HG02588 (cell line): ENCODE results near the gene KCNT2.
"Not testable (repeated sequence)": the region's sequence is repeated elsewhere in the genome, so short reads cannot be mapped to it uniquely, and the experiment has no call there.

Experiments
- ATAC-seq: cut with Tn5 transposase; IDR thresholded peaks from one replicate; pipeline ENCODE4 v1.9.1; 2021; ENCODE audit warnings: mild to moderate bottlenecking, moderate library complexity; ENCODE audit not compliant: unreplicated experiment

Gene KCNT2

DNA sequence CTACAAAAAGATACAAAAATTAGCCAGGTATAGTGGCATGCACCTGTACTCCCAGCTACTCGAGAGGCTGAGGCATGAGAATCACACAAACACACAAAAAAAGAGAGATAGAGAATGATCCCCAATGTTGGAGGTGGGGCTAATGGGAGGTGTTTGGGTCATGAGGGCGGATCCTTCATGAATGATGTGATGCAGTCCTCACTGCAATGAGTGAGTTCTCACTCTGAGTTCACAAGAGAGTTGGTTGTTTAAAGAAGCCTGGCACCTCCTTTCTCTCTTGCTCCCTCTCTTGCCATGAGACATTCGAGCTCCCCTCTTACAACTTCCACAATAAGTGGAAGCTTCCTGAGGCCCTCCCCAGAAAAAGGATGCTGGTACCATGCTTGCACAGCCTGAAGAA, 17.3 kb downstream of the KCNT2 start:
- no peak for ATAC-seq

DNA sequence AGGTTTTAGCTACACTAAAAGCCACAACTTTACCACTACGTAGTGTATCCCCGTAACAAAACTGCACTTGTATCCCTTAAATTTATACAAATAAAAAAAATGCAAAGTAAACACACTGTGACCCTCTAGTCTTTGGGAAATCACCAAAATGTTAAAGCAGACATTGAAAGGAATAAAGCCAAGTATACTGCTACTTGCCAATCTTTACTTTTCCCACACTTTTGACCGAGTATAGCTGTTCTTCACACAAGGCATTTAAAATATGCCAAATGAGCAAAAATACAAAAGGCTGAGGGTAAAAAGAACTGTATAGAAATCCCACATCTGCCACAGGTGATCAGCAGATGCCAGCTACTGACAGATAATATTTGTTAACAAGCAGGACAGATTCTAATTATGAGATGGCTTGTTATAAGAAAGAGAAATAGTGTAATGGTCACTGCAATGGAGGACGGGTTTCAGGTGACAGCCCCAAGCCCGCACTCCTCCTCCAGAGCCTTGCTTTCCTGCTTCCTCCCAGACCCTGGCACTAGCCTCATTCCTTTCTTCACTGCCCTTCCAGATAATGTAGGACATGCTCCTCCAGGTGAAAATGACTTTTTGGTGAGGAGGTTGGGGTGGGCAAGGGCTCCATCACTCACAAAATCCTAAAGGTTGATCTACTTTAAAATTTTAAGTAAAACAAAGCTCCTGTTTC, 18.1 kb downstream of the KCNT2 start:
- no peak for ATAC-seq

GRCh38 chr1:196584696-196585095, 23.5 kb downstream of the KCNT2 start:
- no peak for ATAC-seq

- ATAC-seq: no peak
These were observed 30.9 kb downstream of the KCNT2 start for GRCh38 chr1:196577386-196577785.

- ATAC-seq: no peak
These were observed 35.0 kb downstream of the KCNT2 start for GRCh38 chr1:196573226-196573625.

DNA sequence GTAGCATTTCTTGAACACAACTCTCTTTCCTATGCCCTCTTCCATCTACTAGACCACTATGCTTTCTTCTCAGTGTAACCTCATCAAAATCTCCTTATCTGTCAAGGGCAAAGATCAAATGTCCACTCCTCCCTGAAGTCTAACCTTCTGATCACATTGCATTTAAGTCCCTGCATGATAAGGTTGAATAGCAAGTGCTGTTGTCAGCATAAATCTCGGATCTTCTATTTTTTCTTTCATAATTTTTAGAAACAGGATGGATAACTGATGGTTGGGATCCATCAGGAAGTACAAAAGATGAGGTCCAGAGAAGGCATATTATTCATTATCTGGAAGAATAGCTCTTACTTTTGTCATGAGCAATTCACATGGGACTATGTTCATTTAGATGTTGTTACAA, 41.0 kb downstream of the KCNT2 start:
- ATAC-seq: no peak

DNA sequence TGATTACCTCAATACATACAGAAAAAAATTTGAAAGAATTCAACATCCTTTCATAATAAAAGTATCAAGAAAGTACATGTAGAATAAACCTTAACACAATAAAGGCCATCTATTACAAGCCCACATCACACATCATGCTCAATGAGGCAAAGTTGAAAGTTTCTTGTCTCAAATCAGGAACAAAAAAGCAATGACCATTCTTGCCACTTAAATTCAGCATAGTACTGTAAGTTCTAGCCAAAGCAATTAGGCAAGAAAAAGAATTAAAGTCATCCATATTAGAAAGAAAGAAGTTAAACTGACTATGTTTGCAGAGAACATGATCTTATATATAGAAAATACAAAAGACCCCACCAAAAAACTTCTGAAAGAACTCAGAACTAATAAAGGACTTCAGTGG, 44.5 kb downstream of the KCNT2 start:
- ATAC-seq: no peak

- ATAC-seq: no peak
These were observed 48.9 kb downstream of the KCNT2 start for GRCh38 chr1:196559314-196559713.

DNA sequence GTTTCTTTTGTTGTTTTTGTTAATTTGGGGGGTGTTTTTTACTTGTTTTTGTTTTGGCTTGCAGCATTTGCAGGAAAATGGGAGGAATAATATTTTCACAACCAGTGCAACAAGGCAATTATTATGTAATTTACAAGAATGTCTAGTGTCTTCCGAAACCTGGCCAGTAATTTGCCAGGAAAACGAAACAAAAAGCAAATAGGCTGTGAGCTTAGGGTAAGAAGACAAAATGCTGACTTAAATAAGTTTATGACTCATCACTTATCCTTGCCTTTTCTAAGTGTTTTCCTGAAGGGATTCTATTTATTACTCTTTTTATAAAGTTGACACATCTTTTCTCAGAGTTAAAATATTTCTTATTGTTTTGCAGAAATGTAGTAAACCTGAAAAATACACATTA, 49.8 kb downstream of the KCNT2 start:
- ATAC-seq: no peak

DNA sequence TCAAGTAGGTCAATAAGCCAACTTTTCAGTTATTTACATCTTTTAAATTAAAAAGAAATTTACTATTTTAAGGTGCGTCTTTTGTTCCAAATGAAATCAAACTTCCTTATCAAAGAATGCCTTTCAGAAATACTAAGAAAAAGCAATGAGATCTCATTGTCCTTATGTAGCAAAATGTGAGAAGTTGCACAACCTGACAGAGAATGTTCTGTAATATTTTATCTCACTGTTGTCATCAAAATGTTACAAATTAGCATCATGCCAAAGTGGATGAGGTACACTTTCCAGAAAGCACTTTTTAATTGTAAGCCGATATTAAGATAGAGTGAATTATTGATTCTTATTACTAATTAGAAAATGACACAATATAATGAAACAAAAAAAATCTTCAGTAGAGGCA, 50.4 kb downstream of the KCNT2 start:
- no peak for ATAC-seq

DNA sequence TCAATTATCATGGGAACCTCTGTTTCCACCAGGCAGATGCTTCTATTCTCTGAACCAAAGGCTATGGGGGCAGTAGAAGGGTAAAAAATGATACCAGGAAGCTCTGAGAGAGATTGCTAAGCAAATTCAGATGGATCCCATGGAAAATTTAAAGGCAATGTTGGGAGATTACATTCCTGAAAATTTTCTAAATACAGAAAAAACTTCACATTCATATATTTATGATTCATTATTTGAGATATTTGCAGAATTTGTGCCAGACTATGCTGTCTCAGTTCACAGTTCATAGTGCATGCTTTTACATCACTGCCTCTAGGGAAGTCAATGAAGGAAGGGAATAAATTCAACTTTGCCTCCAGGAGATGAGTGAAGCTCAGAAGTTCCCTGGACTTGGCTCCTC, 57.5 kb downstream of the KCNT2 start:
- ATAC-seq: no peak

GRCh38 chr1:196546272-196547111, 61.7 kb downstream of the KCNT2 start:
- no peak for ATAC-seq

- ATAC-seq: no peak
These were observed 63.0 kb downstream of the KCNT2 start for GRCh38 chr1:196545222-196545621.

DNA sequence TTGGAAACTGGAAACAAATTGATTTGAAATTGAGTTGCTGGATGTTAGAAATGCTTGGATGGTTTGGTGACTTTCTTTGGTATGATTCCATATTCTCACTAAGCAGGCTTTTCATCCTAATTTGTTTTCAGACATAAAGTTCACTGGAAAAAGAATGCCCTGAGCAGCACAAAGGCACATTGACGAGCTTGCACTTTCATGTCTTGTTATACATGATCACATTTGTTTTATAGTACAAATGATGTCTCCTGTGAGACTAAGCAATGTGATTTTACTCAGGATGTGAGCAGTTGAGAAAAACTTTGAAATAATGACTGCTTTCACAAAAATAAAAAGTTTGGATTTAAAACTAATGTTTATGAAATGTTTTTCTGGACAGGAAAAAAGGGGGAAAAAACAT, 63.6 kb downstream of the KCNT2 start:
- ATAC-seq: no peak

DNA sequence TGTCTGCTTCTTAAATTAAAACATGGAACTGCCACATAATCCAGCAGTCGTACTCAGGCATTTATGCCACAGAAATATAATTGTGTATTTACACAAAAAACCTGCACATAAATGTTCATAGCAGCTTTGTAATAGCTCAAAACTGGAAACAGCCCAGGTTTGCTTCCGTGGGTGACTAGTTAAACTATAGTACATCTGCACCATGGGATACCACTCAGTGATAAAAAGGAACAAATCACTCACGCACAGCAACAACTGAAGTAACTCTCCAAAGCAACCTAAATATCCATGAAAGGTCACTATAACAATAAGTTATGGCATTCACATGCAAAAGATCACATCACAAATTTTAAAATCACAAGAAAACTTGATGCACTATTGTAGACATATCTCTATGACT, 64.4 kb downstream of the KCNT2 start:
- ATAC-seq: no peak

GRCh38 chr1:196538473-196538872, 69.8 kb downstream of the KCNT2 start:
- ATAC-seq: no peak

DNA sequence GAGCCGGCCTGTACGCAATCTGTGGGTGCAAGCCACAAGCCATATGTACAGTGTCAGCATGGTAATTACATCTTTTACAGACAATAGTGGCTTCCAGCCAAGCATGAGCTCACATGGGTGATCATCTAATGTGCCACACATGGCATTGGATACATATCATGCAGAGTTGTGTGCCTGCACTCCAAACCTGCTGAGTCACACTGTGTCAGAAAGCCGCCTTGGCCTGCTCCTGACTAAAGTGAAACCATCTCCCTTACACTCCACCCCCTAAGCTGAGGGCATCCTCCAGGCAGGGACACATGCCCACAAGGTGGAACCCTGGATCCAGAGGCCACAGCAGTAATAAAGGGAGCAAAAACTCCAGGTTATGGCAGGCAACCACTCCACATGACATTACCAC, 72.5 kb downstream of the KCNT2 start:
- no peak for ATAC-seq

- no peak for ATAC-seq
These were observed 76.3 kb downstream of the KCNT2 start for GRCh38 chr1:196531737-196532524.

GRCh38 chr1:196527919-196528318, 80.3 kb downstream of the KCNT2 start:
- no peak for ATAC-seq

DNA sequence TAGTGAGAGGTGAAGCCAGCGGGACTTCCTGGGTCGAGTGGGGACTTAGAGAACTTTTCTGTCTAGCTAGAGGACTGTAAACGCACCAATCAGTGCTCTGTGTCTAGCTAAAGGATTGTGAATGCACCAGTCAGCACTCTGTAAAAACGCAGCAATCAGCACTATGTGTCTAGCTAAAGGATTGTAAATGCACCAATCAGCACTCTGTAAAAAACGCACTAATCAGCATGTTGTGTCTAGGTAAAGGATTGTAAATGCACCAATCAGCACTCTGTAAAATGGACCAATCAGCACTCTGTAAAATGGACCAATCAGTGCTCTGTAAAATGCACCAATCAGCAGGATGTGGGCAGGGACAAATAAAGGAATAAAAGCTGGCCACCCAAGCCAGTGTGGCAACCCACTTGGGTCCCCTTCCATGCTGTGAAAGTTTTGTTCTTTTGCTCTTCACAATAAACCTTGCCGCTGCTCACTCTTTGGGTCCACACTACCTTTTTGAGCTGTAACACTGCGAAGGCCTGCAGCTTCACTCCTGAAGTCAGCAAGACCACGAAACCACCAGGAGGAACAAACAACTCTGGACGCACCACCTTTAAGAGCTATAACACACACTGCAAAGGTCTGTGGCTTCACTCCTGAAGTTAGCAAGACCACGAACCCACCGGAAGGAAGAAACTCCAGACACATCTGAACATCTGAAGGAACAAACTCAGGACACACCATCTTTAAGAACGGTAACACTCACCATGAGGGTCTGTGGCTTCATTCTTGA, 85.5 kb downstream of the KCNT2 start:
- not testable (repeated sequence) for ATAC-seq

DNA sequence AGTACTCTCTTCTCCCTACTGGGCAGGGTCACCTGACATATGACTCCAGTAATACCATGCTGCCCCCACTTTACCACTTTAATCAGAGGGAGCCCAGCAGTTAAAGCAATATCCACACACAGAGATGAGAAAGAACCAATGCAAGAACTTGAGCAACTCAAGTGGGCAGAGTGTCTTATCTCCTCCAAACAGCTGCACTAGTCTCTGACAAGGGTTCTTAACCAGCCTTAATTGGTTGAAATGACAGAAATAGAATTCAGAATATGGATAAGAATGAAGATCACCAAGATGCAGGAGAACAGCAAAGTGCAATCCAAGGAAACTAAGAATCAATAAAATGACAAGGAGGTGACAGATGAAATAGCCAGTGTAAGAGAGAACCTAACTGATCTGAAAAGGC, 91.0 kb downstream of the KCNT2 start:
- ATAC-seq: no peak
